Endodermal cell (in vitro differentiated cells): ENCODE measurements around the gene KCNE1. TPM values are rescaled to one million over a fixed set of nuclear protein-coding genes. Genes with fewer than 3 reads are reported as not detected.

ENCODE experiments used
- DNase-seq: peaks from one replicate; pipeline ENCODE4 v3.0.0-alpha.2; 2017
- H3K27ac ChIP-seq: 2 replicates; pipeline ENCODE4 v1.5.1; 2013; ENCODE audit warnings: mild to moderate bottlenecking, low read depth, low read length, moderate library complexity
- H3K27me3 ChIP-seq: 2 replicates; pipeline ENCODE4 v1.6.1; 2013; ENCODE audit warnings: mild to moderate bottlenecking, low read length, moderate library complexity; ENCODE audit not compliant: insufficient read depth, control insufficient read depth, poor library complexity, severe bottlenecking
- H3K36me3 ChIP-seq: 2 replicates; pipeline ENCODE4 v1.7.0; 2013; ENCODE audit warnings: mild to moderate bottlenecking, low read length, moderate library complexity; ENCODE audit not compliant: control insufficient read depth, insufficient read depth
- H3K4me1 ChIP-seq: one replicate; pipeline ENCODE4 v1.7.0; 2013; ENCODE audit warnings: low read length; ENCODE audit not compliant: control insufficient read depth, insufficient read depth
- H3K4me3 ChIP-seq: 2 replicates; pipeline ENCODE4 v1.5.1; 2013; ENCODE audit warnings: mild to moderate bottlenecking, low read length, moderate library complexity
- H3K9ac ChIP-seq: 2 replicates; pipeline ENCODE4 v1.6.1; 2013; ENCODE audit warnings: mild to moderate bottlenecking, low read length, moderate library complexity; ENCODE audit not compliant: poor library complexity, severe bottlenecking; ENCODE audit errors: extremely low read depth
- H3K9me3 ChIP-seq: 2 replicates; pipeline ENCODE4 v1.6.1; 2013; ENCODE audit warnings: mild to moderate bottlenecking, low read length, moderate library complexity; ENCODE audit not compliant: control insufficient read depth
- H3K27ac Mint-ChIP-seq: 2 replicates; pipeline ENCODE4 v1.8.0; 2020; ENCODE audit warnings: mixed read lengths
- H3K27me3 Mint-ChIP-seq: 2 replicates; pipeline ENCODE4 v1.8.0; 2021; ENCODE audit warnings: mild to moderate bottlenecking, mixed read lengths; ENCODE audit not compliant: insufficient read depth
- H3K36me3 Mint-ChIP-seq: 2 replicates; pipeline ENCODE4 v1.8.0; 2020; ENCODE audit warnings: low read depth, mixed read lengths
- H3K4me1 Mint-ChIP-seq: 2 replicates; pipeline ENCODE4 v1.8.0; 2020; ENCODE audit warnings: mixed read lengths
- H3K4me3 Mint-ChIP-seq: 2 replicates; pipeline ENCODE4 v1.8.0; 2020; ENCODE audit warnings: mild to moderate bottlenecking, moderate library complexity, mixed read lengths
- H3K9me3 Mint-ChIP-seq: 2 replicates; pipeline ENCODE4 v1.8.0; 2020; ENCODE audit warnings: mild to moderate bottlenecking, mixed read lengths
- WGBS, 2 experiments: methylation state at CpG; one replicate each; pipeline versions ENCODE4 v1.1.5 to v1.1.7; 2013; ENCODE audit warnings: missing lambda C conversion rate in 2 of 2, mixed read lengths in 1 of 2; ENCODE audit not compliant: insufficient coverage in 1 of 2, insufficient read length in 1 of 2; 5-methylcytosine and 5-hydroxymethylcytosine counted together
- total RNA-seq, 2 donors: library from RNA; stranded (reverse); fragmentation: NEBNext Ultra II Directional in 1 of 2; extraction: Animal tissue kit (Norgen Biotek cat#: 25700) in 1 of 2; gene quantifications; 2 replicates in 1 of 2; 3 replicates in 1 of 2; pipeline ENCODE4 v1.2.1, GENCODE V29; 2021
- TF ChIP-seq, protein P1 (sequence below): fragments of 200-600 bp; sonication (generic); conservative IDR thresholded peaks from 2 replicates; pipeline ENCODE4 v1.5.0; 2021; ENCODE audit warnings: antibody characterized with exemption, mild to moderate bottlenecking

Gene KCNE1
- total RNA-seq, 2 donors from 2014 or later = 0.24 TPM; not detected in 1

DNA sequence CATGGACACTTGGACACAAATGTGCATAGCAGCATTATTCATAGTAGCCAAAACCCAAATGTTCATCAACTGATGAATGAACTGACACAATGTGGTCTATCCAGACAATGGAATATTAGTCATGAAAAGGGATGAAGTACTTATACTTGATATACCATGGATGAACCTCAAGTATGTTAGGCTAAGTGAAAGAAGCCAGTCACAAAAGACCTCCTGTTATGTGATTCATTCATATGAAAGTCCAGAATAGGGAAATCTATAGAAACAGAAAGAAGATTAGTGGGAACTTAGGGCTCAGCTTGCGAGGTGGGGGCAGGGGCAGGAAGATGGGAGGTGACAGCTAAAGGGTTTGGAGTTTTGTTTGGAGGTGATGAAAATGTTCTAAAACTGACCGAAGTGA, 7.4 kb downstream of the KCNE1 start:
- Mint-ChIP-seq H3K27me3 (peaks cover 29% of the 10 kb centered on the region), H3K4me1 (peaks cover 8% of the 10 kb centered on the region), H3K9me3 (no peaks in the 10 kb centered on the region), H3K27ac (no peak overlapping the region), H3K36me3 (no peaks in the 10 kb centered on the region), H3K4me3 (no peak overlapping the region)
- WGBS, 2 experiments = 94 to 100% methylated on average over 1 of the region's 2 CpGs
- Histone ChIP-seq H3K27me3 (peaks cover 43% of the 10 kb centered on the region), H3K27ac (no peak overlapping the region), H3K4me3 (no peak overlapping the region), H3K9ac (no peak overlapping the region), H3K9me3 (no peaks in the 10 kb centered on the region), H3K36me3 (no peaks in the 10 kb centered on the region), H3K4me1 (peaks cover 6% of the 10 kb centered on the region)
- TF ChIP-seq, protein P1, sequence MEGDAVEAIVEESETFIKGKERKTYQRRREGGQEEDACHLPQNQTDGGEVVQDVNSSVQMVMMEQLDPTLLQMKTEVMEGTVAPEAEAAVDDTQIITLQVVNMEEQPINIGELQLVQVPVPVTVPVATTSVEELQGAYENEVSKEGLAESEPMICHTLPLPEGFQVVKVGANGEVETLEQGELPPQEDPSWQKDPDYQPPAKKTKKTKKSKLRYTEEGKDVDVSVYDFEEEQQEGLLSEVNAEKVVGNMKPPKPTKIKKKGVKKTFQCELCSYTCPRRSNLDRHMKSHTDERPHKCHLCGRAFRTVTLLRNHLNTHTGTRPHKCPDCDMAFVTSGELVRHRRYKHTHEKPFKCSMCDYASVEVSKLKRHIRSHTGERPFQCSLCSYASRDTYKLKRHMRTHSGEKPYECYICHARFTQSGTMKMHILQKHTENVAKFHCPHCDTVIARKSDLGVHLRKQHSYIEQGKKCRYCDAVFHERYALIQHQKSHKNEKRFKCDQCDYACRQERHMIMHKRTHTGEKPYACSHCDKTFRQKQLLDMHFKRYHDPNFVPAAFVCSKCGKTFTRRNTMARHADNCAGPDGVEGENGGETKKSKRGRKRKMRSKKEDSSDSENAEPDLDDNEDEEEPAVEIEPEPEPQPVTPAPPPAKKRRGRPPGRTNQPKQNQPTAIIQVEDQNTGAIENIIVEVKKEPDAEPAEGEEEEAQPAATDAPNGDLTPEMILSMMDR = no peak
- DNase-seq = no peak

DNA sequence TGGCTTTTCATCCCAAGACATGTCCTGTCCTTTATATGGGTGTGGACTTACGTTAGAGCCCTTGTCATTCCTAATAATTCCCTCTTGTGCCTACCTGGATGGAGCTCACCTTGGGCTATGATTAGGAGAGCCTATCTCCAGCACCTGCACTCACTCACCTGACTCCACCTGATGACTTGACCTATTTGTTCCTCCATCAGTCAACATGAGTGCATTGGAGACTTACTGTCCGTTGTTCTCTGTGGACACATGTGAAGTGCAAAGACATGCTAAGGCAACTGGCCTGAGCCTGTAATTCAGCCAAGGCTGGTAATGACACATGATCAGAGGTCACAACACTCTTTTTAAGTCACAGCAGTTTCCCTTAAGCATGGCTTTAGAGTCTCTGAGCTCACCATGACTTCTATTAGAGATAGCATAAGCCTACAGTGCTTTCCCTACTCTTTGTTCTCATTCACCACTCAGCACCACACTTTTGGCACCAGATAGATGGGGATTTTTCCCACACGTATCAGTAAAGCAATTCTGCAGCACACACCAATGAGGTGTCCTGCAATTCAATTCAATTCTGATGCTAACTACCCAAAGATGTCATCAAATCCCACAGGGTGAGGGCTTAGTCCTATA, 9.4 kb downstream of the KCNE1 start:
- Mint-ChIP-seq H3K4me1 (peaks cover 8% of the 10 kb centered on the region), H3K36me3 (no peaks in the 10 kb centered on the region), H3K27me3 (peaks cover 31% of the 10 kb centered on the region), H3K27ac (no peak overlapping the region), H3K9me3 (peaks cover 13% of the 10 kb centered on the region), H3K4me3 (no peak overlapping the region)
- no peaks in the 10 kb centered on the region for H3K36me3 ChIP-seq
- H3K4me3 ChIP-seq = no peak overlapping the region
- peaks cover 8% of the 10 kb centered on the region for H3K9me3 ChIP-seq
- WGBS, 2 experiments = 78 to 92% methylated on average over 3 of the region's 3 CpGs
- peaks cover 41% of the 10 kb centered on the region for H3K27me3 ChIP-seq
- H3K4me1 ChIP-seq = peaks cover 6% of the 10 kb centered on the region
- TF ChIP-seq, protein P1 = no peak
- H3K27ac ChIP-seq = no peak overlapping the region
- no peak overlapping the region for H3K9ac ChIP-seq
- DNase-seq = no peak

DNA sequence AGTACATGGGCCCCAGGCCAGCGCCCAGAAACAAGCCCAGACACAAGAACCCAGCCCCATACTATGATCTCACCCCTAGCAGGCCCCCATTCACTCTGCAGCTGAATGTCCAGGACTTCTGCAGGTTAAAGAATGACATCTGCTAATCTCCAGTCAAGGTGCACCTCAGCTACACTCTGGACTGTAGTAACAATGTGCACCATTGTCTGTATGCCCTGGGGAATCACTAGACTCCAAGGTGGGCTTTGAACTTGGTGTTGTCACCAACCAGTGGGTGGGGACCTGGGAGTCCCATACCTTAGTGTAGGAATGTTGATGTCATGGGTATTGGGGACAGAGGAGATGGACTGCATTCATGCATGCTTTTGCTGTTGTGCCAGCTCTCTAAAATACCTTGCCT, 10.3 kb downstream of the KCNE1 start:
- Histone ChIP-seq H3K9ac (no peak overlapping the region), H3K4me3 (no peak overlapping the region), H3K4me1 (peaks cover 6% of the 10 kb centered on the region), H3K9me3 (peaks cover 16% of the 10 kb centered on the region), H3K36me3 (no peaks in the 10 kb centered on the region), H3K27ac (no peak overlapping the region), H3K27me3 (peaks cover 33% of the 10 kb centered on the region)
- TF ChIP-seq, protein P1 = no peak
- no peak overlapping the region for H3K27ac Mint-ChIP-seq
- 74% methylated on average over 1 of the region's 1 CpG; no CpG with 5 or more reads in 1 of the 2 experiments for WGBS, 2 experiments
- H3K27me3 Mint-ChIP-seq = peaks cover 24% of the 10 kb centered on the region
- peaks cover 20% of the 10 kb centered on the region for H3K9me3 Mint-ChIP-seq
- H3K4me3 Mint-ChIP-seq = no peak overlapping the region
- DNase-seq = no peak
- H3K4me1 Mint-ChIP-seq = peaks cover 8% of the 10 kb centered on the region
- no peaks in the 10 kb centered on the region for H3K36me3 Mint-ChIP-seq
